HG03045 (cell line): ENCODE data around the gene CTRB2.

ENCODE experiments used
- ATAC-seq: cut with Tn5 transposase; IDR thresholded peaks from one replicate; pipeline ENCODE4 v1.9.1; 2021; ENCODE audit warnings: mild to moderate bottlenecking, moderate library complexity; ENCODE audit not compliant: unreplicated experiment

CTRB2 gene

GRCh38 chr16:75179208-75179607 lies 27.8 kb downstream of the CTRB2 start:
- no peak for ATAC-seq

GRCh38 chr16:75176926-75177325 lies 30.0 kb downstream of the CTRB2 start:
- ATAC-seq = no peak

- ATAC-seq = no peak
Measured at GRCh38 chr16:75175074-75175473, 31.9 kb downstream of the CTRB2 start.

GRCh38 chr16:75172578-75172977 lies 34.4 kb downstream of the CTRB2 start:
- ATAC-seq = no peak

- ATAC-seq = no peak
Measured at GRCh38 chr16:75169899-75170405, 37.0 kb downstream of the CTRB2 start.

- no peak for ATAC-seq
Measured at GRCh38 chr16:75160386-75160785, 46.6 kb downstream of the CTRB2 start.
